H9 (cell line): ENCODE results near the gene NEBL. TPM values are rescaled to one million over a fixed set of nuclear protein-coding genes. Genes with fewer than 3 reads are reported as not detected.

Source experiments
- DNase-seq: peaks from one replicate; pipeline ENCODE4 v3.0.0-alpha.2; 2017
- H2AFZ ChIP-seq: one replicate; pipeline ENCODE4 v1.6.1; 2013; ENCODE audit warnings: mild to moderate bottlenecking, low read length, control low read depth, moderate library complexity
- H2AK5ac ChIP-seq: 2 replicates; pipeline ENCODE4 v1.6.1; 2013; ENCODE audit warnings: low read length, control low read depth, mixed read lengths; ENCODE audit not compliant: insufficient read length
- H2BK120ac ChIP-seq: one replicate; pipeline ENCODE4 v1.6.1; 2013; ENCODE audit warnings: low read depth, mild to moderate bottlenecking, low read length, control low read depth, inconsistent platforms; ENCODE audit not compliant: poor library complexity, severe bottlenecking
- H2BK12ac ChIP-seq: 2 replicates; pipeline ENCODE4 v1.6.1; 2013; ENCODE audit warnings: low read length, control low read depth, mixed read lengths, low read depth; ENCODE audit not compliant: insufficient read length
- H2BK15ac ChIP-seq: 2 replicates; pipeline ENCODE4 v1.6.1; 2013; ENCODE audit warnings: low read depth, low read length, control low read depth
- H2BK20ac ChIP-seq: one replicate; pipeline ENCODE4 v1.6.1; 2013; ENCODE audit warnings: low read depth, mild to moderate bottlenecking, low read length, control low read depth, inconsistent platforms; ENCODE audit not compliant: poor library complexity, severe bottlenecking
- H2BK5ac ChIP-seq: 2 replicates; pipeline ENCODE4 v1.6.1; 2013; ENCODE audit warnings: low read length, control low read depth, mixed read lengths; ENCODE audit not compliant: insufficient read length
- H3K14ac ChIP-seq: 2 replicates; pipeline ENCODE4 v1.6.1; 2013; ENCODE audit warnings: low read length, control low read depth; ENCODE audit not compliant: insufficient read depth
- H3K18ac ChIP-seq: 2 replicates; pipeline ENCODE4 v1.6.1; 2013; ENCODE audit warnings: low read depth, mild to moderate bottlenecking, mixed read lengths, low read length, control low read depth; ENCODE audit not compliant: insufficient read length
- H3K23ac ChIP-seq: 2 replicates; pipeline ENCODE4 v1.6.1; 2013; ENCODE audit warnings: low read length, control low read depth, mixed read lengths, low read depth; ENCODE audit not compliant: insufficient read length
- H3K23me2 ChIP-seq: 2 replicates; pipeline ENCODE4 v1.6.1; 2013; ENCODE audit warnings: low read depth, mild to moderate bottlenecking, mixed read lengths, low read length, control low read depth; ENCODE audit not compliant: insufficient read length, poor library complexity, severe bottlenecking
- H3K27ac ChIP-seq: 2 replicates; pipeline ENCODE4 v1.5.1; 2013; ENCODE audit warnings: low read length, control low read depth, mixed read lengths, low read depth; ENCODE audit not compliant: insufficient read length
- H3K27me3 ChIP-seq: 2 replicates; pipeline ENCODE4 v1.6.1; 2013; ENCODE audit warnings: low read length, control low read depth, inconsistent platforms; ENCODE audit not compliant: insufficient read depth
- H3K4ac ChIP-seq: 2 replicates; pipeline ENCODE4 v1.6.1; 2013; ENCODE audit warnings: low read depth, mild to moderate bottlenecking, control low read depth, inconsistent platforms, low read length, moderate library complexity
- H3K4me1 ChIP-seq: 2 replicates; pipeline ENCODE4 v1.6.1; 2013; ENCODE audit warnings: low read length, control low read depth, inconsistent platforms; ENCODE audit not compliant: insufficient read depth
- H3K4me2 ChIP-seq: 2 replicates; pipeline ENCODE4 v1.6.1; 2013; ENCODE audit warnings: low read length, control low read depth, mixed read lengths; ENCODE audit not compliant: insufficient read length, insufficient read depth
- H3K56ac ChIP-seq: 2 replicates; pipeline ENCODE4 v1.6.1; 2013; ENCODE audit warnings: low read depth, mild to moderate bottlenecking, mixed read lengths, low read length, control low read depth; ENCODE audit not compliant: insufficient read length
- H3K79me1 ChIP-seq: 2 replicates; pipeline ENCODE4 v1.6.1; 2013; ENCODE audit warnings: low read depth, mild to moderate bottlenecking, moderate library complexity, low read length, control low read depth, inconsistent platforms; ENCODE audit not compliant: insufficient read depth, poor library complexity, severe bottlenecking
- H3K79me2 ChIP-seq: 2 replicates; pipeline ENCODE4 v1.6.1; 2013; ENCODE audit warnings: low read length, control low read depth, inconsistent platforms; ENCODE audit not compliant: insufficient read depth
- H3K9ac ChIP-seq: 2 replicates; pipeline ENCODE4 v1.6.1; 2013; ENCODE audit warnings: low read length, control low read depth, mixed read lengths; ENCODE audit not compliant: insufficient read length; ENCODE audit errors: extremely low read depth
- H3K9me3 ChIP-seq: one replicate; pipeline ENCODE4 v1.6.1; 2013; ENCODE audit warnings: low read depth, low read length, inconsistent platforms; ENCODE audit not compliant: control insufficient read depth
- H3T11ph ChIP-seq: one replicate; pipeline ENCODE4 v1.6.1; 2013; ENCODE audit warnings: mild to moderate bottlenecking, low read length, control low read depth, inconsistent platforms
- H4K20me1 ChIP-seq: one replicate; pipeline ENCODE4 v1.6.1; 2013; ENCODE audit not compliant: control insufficient read depth, insufficient read length, insufficient read depth
- H4K5ac ChIP-seq: 2 replicates; pipeline ENCODE4 v1.6.1; 2013; ENCODE audit warnings: low read depth, mild to moderate bottlenecking, mixed read lengths, low read length, control low read depth; ENCODE audit not compliant: insufficient read length
- H4K8ac ChIP-seq: replicated peaks from 2 replicates; pipeline ENCODE4 v1.6.1; 2013; ENCODE audit warnings: low read length, control low read depth, mixed read lengths, low read depth; ENCODE audit not compliant: insufficient read length
- H4K91ac ChIP-seq: 2 replicates; pipeline ENCODE4 v1.6.1; 2013; ENCODE audit warnings: low read depth, mild to moderate bottlenecking, moderate library complexity, mixed read lengths, low read length, control low read depth; ENCODE audit not compliant: insufficient read length
- H3K27ac Mint-ChIP-seq, 3 experiments: 2 replicates in 2 of 3; 3 replicates in 1 of 3; pipeline ENCODE4 v1.8.0; 2020 to 2021; ENCODE audit warnings: mixed read lengths in 3 of 3, mild to moderate bottlenecking in 1 of 3, moderate library complexity in 1 of 3
- H3K27me3 Mint-ChIP-seq: 2 replicates; pipeline ENCODE4 v1.8.0; 2021; ENCODE audit warnings: low read depth, mild to moderate bottlenecking, moderate library complexity, mixed read lengths
- H3K36me3 Mint-ChIP-seq, 3 experiments: 2 replicates in 2 of 3; 3 replicates in 1 of 3; pipeline ENCODE4 v1.8.0; 2020 to 2021; ENCODE audit warnings: low read depth in 3 of 3, mixed read lengths in 3 of 3; ENCODE audit not compliant: insufficient read depth in 1 of 3
- H3K4me1 Mint-ChIP-seq, 2 experiments: 2 replicates each; pipeline ENCODE4 v1.8.0; 2020; ENCODE audit warnings: mixed read lengths in 2 of 2
- H3K4me3 Mint-ChIP-seq, 2 experiments: 2 replicates in 1 of 2; 3 replicates in 1 of 2; pipeline ENCODE4 v1.8.0; 2020 to 2021; ENCODE audit warnings: mild to moderate bottlenecking in 2 of 2, mixed read lengths in 2 of 2, moderate library complexity in 1 of 2
- H3K9me3 Mint-ChIP-seq, 2 experiments: 2 replicates in 1 of 2; 3 replicates in 1 of 2; pipeline ENCODE4 v1.8.0; 2020; ENCODE audit warnings: mild to moderate bottlenecking in 2 of 2, mixed read lengths in 2 of 2, moderate library complexity in 1 of 2
- CTCF ChIP-seq: fragments of 200-600 bp; sonication (generic); conservative IDR thresholded peaks from 3 replicates; pipeline ENCODE4 v1.8.0; 2021; ENCODE audit warnings: antibody characterized with exemption, mild to moderate bottlenecking
- WGBS: extraction: QIAGEN DNeasy Blood & Tissue Kit; methylation state at CpG from one replicate; pipeline ENCODE4 v1.1.7; 2013; ENCODE audit warnings: missing lambda C conversion rate, low lambda C conversion rate, mixed read lengths; ENCODE audit not compliant: insufficient read length; ENCODE audit errors: extremely low coverage; 5-methylcytosine and 5-hydroxymethylcytosine counted together
- total RNA-seq: library from RNA; stranded (reverse); gene quantifications from 2 replicates; pipeline ENCODE4 v1.2.1, GENCODE V29; 2021

Gene NEBL
- total RNA-seq, 1 experiment from 2014 or later: 20.9 TPM

- Histone ChIP-seq H3K4me2 (no peak overlapping the region), H3K56ac (no peak overlapping the region), H2BK120ac (no peak overlapping the region), H3K9me3 (no peaks in the 10 kb centered on the region), H3T11ph (no peak overlapping the region), H2AK5ac (no peak overlapping the region), H4K91ac (no peak overlapping the region), H3K23ac (no peak overlapping the region), H2BK15ac (no peak overlapping the region), H3K79me2 (no peaks in the 10 kb centered on the region), H4K5ac (no peak overlapping the region), H2AFZ (no peak overlapping the region), H3K4ac (no peak overlapping the region), H3K27me3 (no peaks in the 10 kb centered on the region), H3K79me1 (no peaks in the 10 kb centered on the region), H3K23me2 (no peaks in the 10 kb centered on the region), H4K20me1 (no peaks in the 10 kb centered on the region), H2BK20ac (no peak overlapping the region), H3K18ac (no peak overlapping the region), H3K27ac (no peak overlapping the region), H2BK5ac (no peak overlapping the region), H3K4me1 (no peaks in the 10 kb centered on the region), H3K14ac (no peak overlapping the region), H3K9ac (no peak overlapping the region), H4K8ac (no peak overlapping the region), H2BK12ac (no peak overlapping the region)
- H3K36me3 Mint-ChIP-seq: no peaks in the 10 kb centered on the region
- H3K27me3 Mint-ChIP-seq: no peaks in the 10 kb centered on the region
- H3K4me1 Mint-ChIP-seq: peaks cover 0 to 5% of the 10 kb centered on the region in 2 experiments; a peak in 1 of 4 replicates
- no peak overlapping the region for H3K4me3 Mint-ChIP-seq
- H3K27ac Mint-ChIP-seq: no peak overlapping the region
- no peak for DNase-seq
- no peak for TF ChIP-seq CTCF
- H3K9me3 Mint-ChIP-seq: no peaks in the 10 kb centered on the region
- WGBS: no CpG with 5 or more reads among the region's 3 CpGs
Observed at GRCh38 chr10:20769481-20769880, 127.6 kb downstream of the NEBL start.
